Adrenal gland (tissue), 12 donors: ENCODE results near the gene ECM1. TPM values are rescaled to one million over a fixed set of nuclear protein-coding genes. Genes with fewer than 3 reads are reported as not detected.
A peak's percentile ranks its signal among the peaks of the same experiment; 100 is the strongest.

Source experiments
- DNase-seq, 7 donors: peaks; one replicate each; pipeline ENCODE4 v3.0.0-alpha.2; 2019 to 2020
- H3K27ac ChIP-seq, 5 donors: fragments of 200-600 bp; sonication (generic) in 4 of 5; 1 replicate in 3 of 5; 2 replicates in 2 of 5; pipeline versions ENCODE4 v1.5.1 to v1.8.0; 2016 to 2020; ENCODE audit warnings: mild to moderate bottlenecking in 1 of 5
- H3K27me3 ChIP-seq: fragments of 200-600 bp; 2 replicates; pipeline ENCODE4 v1.8.0; 2021
- H3K36me3 ChIP-seq, 2 donors: fragments of 200-600 bp; replicated peaks in 1 of 2; 1 replicate in 1 of 2; 2 replicates in 1 of 2; pipeline versions ENCODE4 v1.5.1 to v1.8.0; 2018 to 2022
- H3K4me1 ChIP-seq, 2 donors: fragments of 200-600 bp; replicated peaks in 1 of 2; 1 replicate in 1 of 2; 2 replicates in 1 of 2; pipeline versions ENCODE4 v1.5.1 to v1.8.0; 2018 to 2021
- H3K4me3 ChIP-seq, 4 donors: fragments of 200-600 bp; sonication (generic) in 3 of 4; one replicate each; pipeline ENCODE4 v1.5.1; 2016 to 2018
- H3K9me3 ChIP-seq, 3 donors: fragments of 200-600 bp; sonication (generic) in 1 of 3; replicated peaks in 1 of 3; 1 replicate in 2 of 3; 2 replicates in 1 of 3; pipeline versions ENCODE4 v1.5.1 to v1.8.0; 2016 to 2021
- POLR2A ChIP-seq, 2 donors: fragments of 450-650 bp; IDR thresholded peaks; one replicate each; pipeline ENCODE4 v1.6.1; 2017; ENCODE audit warnings: antibody characterized with exemption in 2 of 2, mild to moderate bottlenecking in 2 of 2, moderate library complexity in 1 of 2
- WGBS, 4 donors: extraction: QIAGEN DNeasy Blood & Tissue Kit in 2 of 4; methylation state at CpG; one replicate each; pipeline versions ENCODE4 v1.1.5 to v1.1.7; 2013 to 2017; 5-methylcytosine and 5-hydroxymethylcytosine counted together
- intact Hi-C, 2 donors: fragments of 100-400 bp; cut with DNase I; formaldehyde crosslinking; loops; one replicate each; pipeline versions ENCODE4 v1.14.1 to v1.15.0; 2022 to 2023
- microRNA-seq, 3 donors: library from miRNA; unstranded; fragments of <30 nt; microRNA quantifications; one replicate each; pipeline ENCODE4, GENCODE V29; 2017 to 2020
- polyA plus RNA-seq, 3 donors: library from polyadenylated mRNA; stranded (reverse); fragments of 200-250 nt in 2 of 3; fragments of 350-450 nt in 1 of 3; fragmentation: Illumina TruSeq in 1 of 3; extraction: RNeasy Lipid Tissue Mini Kit (QIAGEN cat#74804) in 1 of 3; gene quantifications; one replicate each; pipeline ENCODE4 v1.2.3, GENCODE V29; 2013 to 2014
- small RNA-seq, 2 donors: library from RNA; depleted of rRNA; stranded (forward); fragments of <200 nt; gene quantifications; one replicate each; pipeline ENCODE3, GENCODE V24; 2016
- total RNA-seq, 9 donors: library from RNA; depleted of rRNA in 4 of 9; stranded (reverse); fragments of >200 nt in 4 of 9; fragments of 120-200 nt in 1 of 9; fragmentation: NEBNext Ultra II Directional in 1 of 9; extraction: Animal tissue kit (Norgen Biotek cat#: 25700) in 1 of 9; gene quantifications; one replicate each; pipeline versions ENCODE4 v1.1.0 to v1.2.4, GENCODE V29; 2013 to 2023
- TF ChIP-seq, protein P1 (sequence below), 6 experiments: fragments of 450-650 bp in 4 of 6; fragments of 200-600 bp in 2 of 6; sonication (generic) in 1 of 6; IDR thresholded peaks; 1 replicate in 5 of 6; 2 replicates in 1 of 6; pipeline versions ENCODE4 v1.5.1 to v1.8.0; 2016 to 2021; ENCODE audit warnings: antibody characterized with exemption in 6 of 6, mild to moderate bottlenecking in 2 of 6, moderate library complexity in 1 of 6
- donor health status: healthy with polysubstance abuse.
- donor health status: Bipolar disorder and iron deficiency.
- donor health status: DM: yes; HTN: yes; CAD: no.
- donor health status: DM: no; HTN: no; CAD: no.
- donor health status: DM: no; HTN: no; CAD: no.
- donor health status: DM: yes; HTN: yes; CAD: no.

The ECM1 gene
- total and polyA plus RNA-seq, 12 donors: 5.4 to 63.0 (median 26.2) TPM

DNA sequence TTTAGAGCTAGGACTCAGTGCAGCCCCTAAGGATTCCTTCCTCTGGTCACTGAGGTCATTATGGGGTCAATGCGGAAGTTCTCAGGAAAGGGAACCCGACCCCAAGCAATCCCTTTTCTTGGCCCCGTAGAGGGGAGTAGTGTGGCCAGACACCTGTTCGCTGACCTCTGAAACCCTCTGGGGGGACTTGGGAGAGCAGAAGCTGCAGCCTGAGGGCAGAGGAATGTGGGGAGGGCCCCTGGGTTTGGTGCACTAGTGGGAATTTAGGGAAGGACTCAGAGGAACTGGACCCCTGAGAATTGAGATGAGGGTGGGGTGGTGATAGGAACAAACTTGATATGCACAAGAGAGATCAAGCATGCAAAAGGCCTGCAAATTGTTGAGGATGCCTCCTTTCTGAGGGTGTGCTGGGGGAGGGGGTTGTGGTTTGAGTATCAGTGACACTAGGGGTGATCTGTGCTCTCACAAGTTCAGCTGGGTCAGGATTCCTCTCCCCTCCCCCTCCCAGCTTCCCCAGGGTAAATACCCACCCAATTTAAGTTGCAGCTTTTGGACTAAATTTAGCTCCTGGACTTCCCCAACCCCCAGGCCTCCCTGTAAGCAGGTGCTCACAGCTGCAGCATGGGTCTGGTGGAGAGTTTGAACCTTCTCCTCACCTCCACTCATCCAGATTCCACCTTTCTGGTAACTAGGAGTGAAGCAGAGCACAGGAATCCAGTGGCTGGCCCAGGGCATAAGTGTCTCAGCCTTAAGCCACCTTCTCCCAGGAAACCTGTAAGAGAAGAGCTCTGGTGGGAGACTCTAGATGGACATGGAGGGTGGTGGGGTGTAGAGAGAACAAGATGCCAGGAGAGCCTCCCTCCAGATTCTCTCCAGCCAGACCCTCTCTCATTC, 54.8 kb downstream of the ECM1 start:
- peak in 3 of 7 donors; percentile 37 to 71 (median 66) for DNase-seq
- Histone ChIP-seq H3K4me3 (peak overlapping the region in 1 of 4 donors; percentile 72), H3K4me1 (peaks cover 64 to 82% of the 10 kb centered on the region in 2 donors), H3K9me3 (no peaks in the 10 kb centered on the region), H3K36me3 (no peaks in the 10 kb centered on the region), H3K27me3 (no peaks in the 10 kb centered on the region), H3K27ac (peak overlapping the region; percentile 96 to 100 (median 100))
- intact Hi-C loops: loop anchor here in 1 of 2 donors (5.0 kb wide), 1 partner anchor 60 kb away; no protein-coding TSS in a partner anchor
- TF ChIP-seq POLR2A (IDR thresholded peaks at IDR 0.05): no peak
- TF ChIP-seq, protein P1, sequence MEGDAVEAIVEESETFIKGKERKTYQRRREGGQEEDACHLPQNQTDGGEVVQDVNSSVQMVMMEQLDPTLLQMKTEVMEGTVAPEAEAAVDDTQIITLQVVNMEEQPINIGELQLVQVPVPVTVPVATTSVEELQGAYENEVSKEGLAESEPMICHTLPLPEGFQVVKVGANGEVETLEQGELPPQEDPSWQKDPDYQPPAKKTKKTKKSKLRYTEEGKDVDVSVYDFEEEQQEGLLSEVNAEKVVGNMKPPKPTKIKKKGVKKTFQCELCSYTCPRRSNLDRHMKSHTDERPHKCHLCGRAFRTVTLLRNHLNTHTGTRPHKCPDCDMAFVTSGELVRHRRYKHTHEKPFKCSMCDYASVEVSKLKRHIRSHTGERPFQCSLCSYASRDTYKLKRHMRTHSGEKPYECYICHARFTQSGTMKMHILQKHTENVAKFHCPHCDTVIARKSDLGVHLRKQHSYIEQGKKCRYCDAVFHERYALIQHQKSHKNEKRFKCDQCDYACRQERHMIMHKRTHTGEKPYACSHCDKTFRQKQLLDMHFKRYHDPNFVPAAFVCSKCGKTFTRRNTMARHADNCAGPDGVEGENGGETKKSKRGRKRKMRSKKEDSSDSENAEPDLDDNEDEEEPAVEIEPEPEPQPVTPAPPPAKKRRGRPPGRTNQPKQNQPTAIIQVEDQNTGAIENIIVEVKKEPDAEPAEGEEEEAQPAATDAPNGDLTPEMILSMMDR (IDR thresholded peaks at IDR 0.05): no peak
- 15 to 19% (median 17%) methylated on average over 4 of the region's 4 CpGs for WGBS, 4 donors

Small RNAs within 50 kb of the gene (microRNA-seq; reads per million reads assigned to microRNA genes)
- gene MIR4257 (0 reads per million in 3 donors), gene MIR6878 (0 reads per million in 3 donors)

Small RNAs within 50 kb of the gene (small RNA-seq; reads per million reads assigned to genes)
- 0 reads per million in 2 donors for gene MIR4257

Other genes starting within 250 kb of the ECM1 start
- 100 to 1,000 TPM; 102 to 179 (median 129) TPM for gene APH1A, start 239.1 kb upstream of the ECM1 start, total RNA-seq
- 10 to 100 TPM; 59.4 to 96.6 (median 88.2) TPM for gene APH1A, start 239.1 kb upstream of the ECM1 start, polyA plus RNA-seq
- gene C1orf54, start 235.3 kb upstream of the ECM1 start, total RNA-seq: 10 to 100 TPM in 2 of 9 donors, 1 to 10 TPM in 6, under 1 TPM in 1; 0.54 to 12.8 (median 8.6) TPM
- 10 to 100 TPM in 2 of 3 donors, 1 to 10 TPM in 1; 7.8 to 30.8 (median 26.1) TPM for gene C1orf54, start 235.3 kb upstream of the ECM1 start, polyA plus RNA-seq
- 10 to 100 TPM in 3 of 9 donors, 1 to 10 TPM in 6; 4.4 to 11.8 (median 8.9) TPM for gene CIART, start 225.6 kb upstream of the ECM1 start, total RNA-seq
- 10 to 100 TPM in 2 of 3 donors, 1 to 10 TPM in 1; 8.9 to 24.6 (median 19.2) TPM for gene CIART, start 225.6 kb upstream of the ECM1 start, polyA plus RNA-seq
- gene MRPS21, start 214.2 kb upstream of the ECM1 start, total RNA-seq: 100 to 1,000 TPM in 1 of 9 donors, 10 to 100 TPM in 8; 28.9 to 105 (median 86.8) TPM
- gene MRPS21, start 214.2 kb upstream of the ECM1 start, polyA plus RNA-seq: 100 to 1,000 TPM; 112 to 367 (median 296) TPM
- 10 to 100 TPM; 16.8 to 69.0 (median 38.1) TPM for gene PRPF3, start 186.6 kb upstream of the ECM1 start, total RNA-seq
- gene PRPF3, start 186.6 kb upstream of the ECM1 start, polyA plus RNA-seq: 100 to 1,000 TPM in 2 of 3 donors, 10 to 100 TPM in 1; 51.5 to 107 (median 103) TPM
- gene RPRD2, start 144.0 kb upstream of the ECM1 start, total RNA-seq: 10 to 100 TPM; 11.3 to 44.5 (median 24.8) TPM
- 10 to 100 TPM in 2 of 3 donors, 1 to 10 TPM in 1; 7.3 to 32.0 (median 11.2) TPM for gene RPRD2, start 144.0 kb upstream of the ECM1 start, polyA plus RNA-seq
- 10 to 100 TPM; 21.6 to 87.4 (median 31.6) TPM for gene TARS2, start 20.7 kb upstream of the ECM1 start, total RNA-seq
- 10 to 100 TPM; 24.9 to 28.8 (median 28.2) TPM for gene TARS2, start 20.7 kb upstream of the ECM1 start, polyA plus RNA-seq
- under 1 TPM in 2 of 9 donors, not detected in 7; 0.50 to 0.61 TPM for gene FALEC, start 7.6 kb downstream of the ECM1 start, total RNA-seq
- gene FALEC, start 7.6 kb downstream of the ECM1 start, polyA plus RNA-seq: under 1 TPM in 1 of 3 donors, not detected in 2; 0.40 TPM
- gene ADAMTSL4, start 41.3 kb downstream of the ECM1 start, total RNA-seq: 10 to 100 TPM in 4 of 9 donors, 1 to 10 TPM in 5; 2.4 to 34.4 (median 6.0) TPM
- 10 to 100 TPM in 2 of 3 donors, 1 to 10 TPM in 1; 1.7 to 31.4 (median 31.1) TPM for gene ADAMTSL4, start 41.3 kb downstream of the ECM1 start, polyA plus RNA-seq
- 100 to 1,000 TPM; 101 to 299 (median 199) TPM for gene MCL1, start 71.5 kb downstream of the ECM1 start, total RNA-seq
- 100 to 1,000 TPM in 1 of 3 donors, 10 to 100 TPM in 2; 57.4 to 187 (median 90.5) TPM for gene MCL1, start 71.5 kb downstream of the ECM1 start, polyA plus RNA-seq
- 100 to 1,000 TPM in 6 of 9 donors, 10 to 100 TPM in 3; 91.8 to 167 (median 114) TPM for gene ENSA, start 121.5 kb downstream of the ECM1 start, total RNA-seq
- gene ENSA, start 121.5 kb downstream of the ECM1 start, polyA plus RNA-seq: 100 to 1,000 TPM in 2 of 3 donors, 10 to 100 TPM in 1; 100.0 to 215 (median 110) TPM
- 10 to 100 TPM; 19.9 to 45.3 (median 24.9) TPM for gene GOLPH3L, start 189.0 kb downstream of the ECM1 start, total RNA-seq
- 10 to 100 TPM in 1 of 3 donors, 1 to 10 TPM in 2; 6.7 to 98.3 (median 9.6) TPM for gene GOLPH3L, start 189.0 kb downstream of the ECM1 start, polyA plus RNA-seq
- under 1 TPM in 4 of 9 donors, not detected in 5; 0.14 to 0.46 (median 0.27) TPM for gene HORMAD1, start 212.8 kb downstream of the ECM1 start, total RNA-seq
- gene HORMAD1, start 212.8 kb downstream of the ECM1 start, polyA plus RNA-seq: not detected